GM18508 (cell line): ENCODE results near the gene IQSEC1.
"Not testable (repeated sequence)": the region's sequence is repeated elsewhere in the genome, so short reads cannot be mapped to it uniquely, and the experiment has no call there.

Experiments used
- ATAC-seq: cut with Tn5 transposase; IDR thresholded peaks from one replicate; pipeline ENCODE4 v1.9.1; 2021; ENCODE audit warnings: moderate number of reproducible peaks; ENCODE audit not compliant: insufficient read depth, unreplicated experiment

The IQSEC1 gene

DNA sequence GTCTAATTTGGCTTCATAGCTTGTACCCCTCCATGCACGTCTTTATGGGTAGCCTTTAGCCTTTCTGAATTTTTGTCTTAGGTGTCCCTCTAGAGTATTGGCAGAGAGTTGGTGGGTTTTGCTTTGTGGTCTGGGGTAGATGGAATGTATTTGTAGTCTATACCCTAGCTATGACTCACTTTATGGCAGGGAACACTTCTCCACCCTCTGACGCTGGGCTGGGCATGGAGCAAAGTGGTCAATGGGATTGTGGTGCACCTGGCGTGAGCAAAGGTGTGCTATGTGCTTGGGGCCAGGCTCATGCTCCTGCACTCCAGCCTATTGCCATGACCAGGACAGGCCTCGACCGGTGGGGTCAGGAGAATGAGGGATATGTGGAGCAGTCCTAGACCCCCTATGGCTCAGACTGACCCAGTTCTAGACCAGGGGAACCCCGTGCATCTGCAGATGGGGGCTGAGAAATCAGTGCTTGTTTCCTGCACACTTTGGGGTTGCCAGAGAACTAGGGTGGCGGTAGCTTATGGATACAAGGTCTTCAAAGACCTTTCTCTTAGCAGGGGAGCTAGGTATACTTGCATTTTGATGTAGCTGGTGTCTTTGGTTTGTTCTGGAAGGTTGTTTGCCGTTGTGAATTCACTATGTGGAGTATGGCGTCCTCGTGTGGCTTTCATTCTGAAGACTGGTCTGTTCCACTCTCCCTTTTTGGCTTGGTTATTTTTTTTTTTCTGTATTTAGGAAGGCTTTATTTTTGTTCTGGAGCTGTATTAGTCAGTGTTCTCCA is 182.4 kb downstream of the IQSEC1 start:
- ATAC-seq = no peak

DNA sequence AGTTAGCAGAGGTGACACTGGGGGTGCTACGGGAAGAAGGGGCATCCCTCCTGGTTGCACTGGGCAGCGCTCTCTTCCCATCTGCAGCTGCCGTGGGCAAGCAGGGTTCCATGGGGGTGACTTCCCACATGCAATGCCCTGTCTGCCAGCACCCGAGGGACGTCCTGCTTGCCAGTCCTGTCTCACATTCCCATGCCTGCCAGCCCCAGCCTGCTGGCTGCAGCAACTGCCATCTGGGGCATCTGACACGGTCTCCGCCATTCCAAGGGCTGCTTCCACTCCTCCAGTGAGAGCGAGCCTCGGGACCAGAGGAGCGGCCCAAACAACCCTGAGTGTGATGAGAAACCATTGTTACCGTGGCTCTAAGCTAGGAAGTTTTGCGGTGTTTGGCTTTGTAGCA is 186.5 kb downstream of the IQSEC1 start:
- ATAC-seq = no peak

DNA sequence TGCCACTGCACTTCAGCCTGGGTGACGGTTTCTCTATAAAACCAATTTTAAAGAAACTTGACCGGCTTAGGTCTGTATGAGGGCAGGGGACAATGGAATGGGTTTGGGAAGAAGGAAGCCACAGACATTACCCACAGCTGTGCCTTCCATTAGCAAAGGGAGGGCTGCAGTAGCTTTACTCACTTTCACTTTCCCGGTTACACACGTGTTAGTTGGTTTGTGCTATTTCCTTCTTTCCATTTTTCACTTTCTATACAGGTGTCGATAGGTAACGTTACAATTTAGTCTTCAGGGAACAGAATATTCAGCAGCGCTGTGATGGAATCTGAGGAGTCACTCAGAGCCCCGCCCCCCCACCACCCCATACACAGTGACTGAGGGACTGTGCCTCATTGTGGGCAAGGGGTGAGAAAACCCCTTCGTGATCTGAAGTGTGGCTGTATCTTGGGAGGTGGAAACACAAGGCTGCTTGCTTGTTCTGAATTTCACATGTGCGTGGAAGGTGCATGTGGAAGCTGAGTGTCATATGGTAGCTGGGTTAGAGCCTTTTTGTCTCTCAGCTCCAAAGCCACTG is 187.0 kb downstream of the IQSEC1 start:
- ATAC-seq = no peak

DNA sequence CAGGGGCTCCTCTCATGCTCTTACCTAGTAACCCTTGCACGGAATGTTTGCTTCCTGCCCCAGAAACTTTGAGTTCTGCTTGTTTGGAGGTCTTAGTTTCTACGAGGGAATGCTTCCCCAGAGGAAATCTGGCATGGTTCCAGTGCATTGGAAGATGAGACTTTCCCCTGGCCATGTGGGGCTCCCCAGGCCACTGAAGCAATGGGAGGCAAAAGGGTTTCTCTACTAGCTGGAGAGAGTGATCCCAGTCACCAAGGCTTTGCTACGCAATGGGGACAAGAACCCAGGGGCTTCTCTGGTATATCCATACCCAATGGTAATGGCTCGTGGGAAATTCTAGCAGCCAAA is 187.7 kb downstream of the IQSEC1 start:
- no peak for ATAC-seq

DNA sequence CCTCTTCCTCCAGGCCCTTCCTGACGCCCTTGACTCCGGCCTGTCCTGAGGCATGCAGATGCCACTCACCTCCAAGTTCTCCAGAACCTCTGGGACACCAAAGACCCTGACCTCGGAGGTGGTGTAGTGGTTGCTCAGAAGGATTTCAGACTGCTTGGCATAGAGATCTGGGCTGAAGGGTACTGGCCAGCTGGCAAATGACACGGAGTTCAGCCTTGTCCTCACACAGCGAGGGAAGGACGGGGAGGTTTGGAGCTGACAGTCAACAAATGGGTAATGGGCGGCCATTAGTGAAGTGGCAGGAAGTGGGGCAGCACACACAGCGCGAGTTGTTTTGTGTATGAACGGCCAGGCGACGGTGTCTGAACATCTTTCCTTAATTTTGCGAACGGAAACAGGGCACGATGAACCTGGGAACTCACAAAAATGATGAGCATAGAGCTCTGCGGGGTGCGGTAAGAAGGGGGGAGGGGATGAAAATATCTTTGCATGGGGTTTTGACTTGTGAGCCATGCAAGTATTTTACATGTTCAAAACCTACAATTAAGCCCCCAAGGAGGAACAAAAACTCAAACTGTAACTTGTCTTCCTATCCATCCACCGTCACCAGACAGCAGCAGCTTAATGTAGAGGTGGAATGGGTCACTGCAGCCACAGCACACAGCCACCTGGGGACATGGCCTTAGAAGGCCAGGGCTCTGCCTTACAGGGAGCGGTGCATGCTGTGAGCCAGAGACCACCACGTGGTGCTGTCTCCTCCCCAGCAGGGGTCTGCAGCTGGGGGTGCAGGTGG is 188.2 kb downstream of the IQSEC1 start:
- ATAC-seq = no peak

DNA sequence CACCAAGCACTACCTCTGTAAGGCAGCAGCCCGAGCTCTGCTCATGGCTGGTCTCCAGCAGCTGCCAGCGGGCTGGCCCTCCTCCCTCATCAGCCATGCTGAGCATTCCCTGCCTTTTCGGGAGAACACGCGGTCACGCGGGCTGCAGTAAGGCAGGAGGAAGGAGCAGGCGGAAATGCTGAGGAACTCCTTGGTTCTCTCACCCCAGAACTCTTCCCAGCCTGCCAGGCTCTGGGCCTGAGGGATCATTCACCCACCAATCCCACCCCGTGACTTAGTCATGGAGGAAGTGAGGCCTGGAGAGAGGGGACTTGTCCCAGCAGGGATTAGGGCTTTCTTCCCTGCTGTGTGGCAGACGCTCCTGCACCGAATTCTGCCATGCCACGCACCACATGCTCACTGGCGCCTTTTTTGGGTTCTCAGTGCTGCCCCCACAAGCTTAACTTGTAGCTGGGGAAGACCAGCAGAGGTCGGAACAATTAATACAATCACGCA is 189.0 kb downstream of the IQSEC1 start:
- no peak for ATAC-seq

DNA sequence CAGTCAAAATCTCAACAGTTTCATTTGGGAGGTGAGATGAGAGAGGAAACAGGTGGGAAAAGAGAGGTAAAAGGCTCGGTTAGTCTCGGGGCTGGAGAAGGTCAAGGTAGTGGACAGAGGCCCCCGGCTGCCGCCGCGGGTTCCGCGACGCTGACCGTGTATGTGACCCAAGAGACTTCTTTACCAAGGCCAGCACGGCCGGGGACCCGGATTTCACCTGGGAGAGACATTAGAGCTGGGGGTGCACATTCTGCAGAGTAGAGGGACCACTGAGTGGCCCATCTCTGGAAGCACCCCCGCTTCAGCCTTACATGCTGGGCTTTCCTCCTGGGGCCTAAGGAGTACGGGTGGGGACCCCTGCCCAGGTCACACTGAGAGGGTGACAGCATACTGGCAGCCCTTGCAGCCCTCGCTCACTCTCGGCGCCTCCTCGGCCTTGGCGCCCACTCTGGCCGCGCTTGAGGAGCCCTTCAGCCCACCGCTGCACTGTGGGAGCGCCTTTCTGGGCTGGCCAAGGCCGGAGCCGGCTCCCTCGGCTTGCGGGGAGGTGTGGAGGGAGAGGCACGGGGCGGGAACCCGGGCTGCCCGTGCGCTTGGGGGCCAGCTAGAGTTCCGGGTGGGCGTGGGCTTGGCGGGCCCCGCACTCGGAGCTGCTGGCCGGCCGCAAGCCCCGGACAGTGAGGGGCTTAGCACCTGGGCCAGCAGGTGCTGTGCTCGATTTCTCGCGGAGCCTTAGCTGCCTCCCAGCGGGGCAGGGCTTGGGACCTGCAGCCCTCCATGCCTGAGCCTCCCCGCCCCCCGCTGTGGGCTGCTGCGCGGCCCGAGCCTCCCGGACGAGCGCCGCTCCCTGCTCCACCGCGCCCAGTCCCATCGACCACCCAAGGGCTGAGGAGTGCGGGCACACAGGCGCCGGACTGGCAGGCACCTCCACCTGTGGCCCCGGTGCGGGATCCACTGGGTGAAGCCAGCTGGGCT is 190.6 kb downstream of the IQSEC1 start:
- ATAC-seq = no peak

DNA sequence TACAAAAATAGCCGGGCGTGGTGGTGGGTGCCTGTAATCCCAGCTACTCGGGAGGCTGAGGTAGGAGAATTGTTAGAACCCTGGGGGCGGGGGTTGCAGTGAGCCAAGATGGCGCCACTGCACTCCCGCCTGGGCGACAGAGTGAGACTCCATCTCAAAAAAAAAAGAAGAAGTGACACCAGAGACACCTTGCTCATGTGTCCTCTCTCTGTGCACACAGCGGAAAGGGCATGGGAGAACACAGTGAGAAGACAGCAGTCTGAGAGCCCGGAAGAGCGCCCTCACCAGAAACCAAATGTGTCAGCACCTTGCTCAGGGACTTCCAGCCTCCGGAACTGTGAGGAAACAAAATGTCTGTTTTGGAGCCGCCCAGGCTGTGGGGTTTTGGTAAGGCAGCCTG is 191.4 kb downstream of the IQSEC1 start:
- not testable (repeated sequence) for ATAC-seq

DNA sequence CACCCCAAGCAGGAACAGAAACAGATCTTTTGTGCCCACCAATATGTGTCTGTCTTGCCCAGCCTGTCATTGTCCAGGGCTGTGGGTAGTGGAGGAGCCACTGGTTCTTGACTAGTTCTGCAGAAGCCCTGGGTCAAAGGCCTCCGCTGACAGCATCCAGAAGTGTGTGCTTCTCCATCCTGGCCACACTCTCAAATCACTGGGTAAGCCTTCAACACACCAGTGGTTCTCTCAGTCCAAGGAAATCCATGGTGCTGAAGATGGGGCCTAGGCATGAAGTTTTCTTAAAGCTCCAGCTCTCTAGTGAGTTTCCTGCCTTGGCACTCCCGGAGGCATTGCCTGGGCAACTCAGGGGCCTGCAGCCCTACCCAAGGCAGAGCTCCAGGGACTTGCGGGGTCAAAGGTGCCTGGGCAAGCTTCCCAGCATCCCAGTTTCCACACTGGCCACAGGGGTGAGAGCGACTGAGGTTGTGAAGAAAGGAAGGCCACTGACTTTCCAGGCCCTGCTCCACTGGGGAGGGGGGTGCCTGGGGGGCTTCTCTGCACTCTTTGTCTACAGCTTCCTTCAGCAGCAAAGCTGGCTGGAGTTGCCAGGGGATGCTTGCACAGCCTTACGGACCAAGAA is 193.9 kb downstream of the IQSEC1 start:
- ATAC-seq = no peak

DNA sequence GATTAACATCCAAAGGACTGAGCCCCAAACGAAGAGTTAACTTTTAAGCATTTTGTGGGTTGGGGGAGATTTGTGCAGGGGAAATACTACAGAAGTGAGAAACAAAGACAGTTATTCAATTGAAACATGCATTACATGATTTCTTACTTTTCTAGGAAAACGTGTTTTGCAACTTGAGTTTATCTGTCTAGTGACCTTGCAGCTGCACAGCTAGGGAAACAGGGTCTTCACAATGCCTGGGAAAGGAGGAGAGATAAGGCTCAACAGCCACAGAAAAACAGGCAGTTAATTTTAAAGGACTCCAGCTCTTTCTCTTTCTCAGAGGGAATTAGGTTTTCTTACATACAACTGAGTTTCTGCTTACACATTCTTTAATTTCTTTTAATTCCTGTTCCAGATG is 194.5 kb downstream of the IQSEC1 start:
- ATAC-seq = not testable (repeated sequence)

DNA sequence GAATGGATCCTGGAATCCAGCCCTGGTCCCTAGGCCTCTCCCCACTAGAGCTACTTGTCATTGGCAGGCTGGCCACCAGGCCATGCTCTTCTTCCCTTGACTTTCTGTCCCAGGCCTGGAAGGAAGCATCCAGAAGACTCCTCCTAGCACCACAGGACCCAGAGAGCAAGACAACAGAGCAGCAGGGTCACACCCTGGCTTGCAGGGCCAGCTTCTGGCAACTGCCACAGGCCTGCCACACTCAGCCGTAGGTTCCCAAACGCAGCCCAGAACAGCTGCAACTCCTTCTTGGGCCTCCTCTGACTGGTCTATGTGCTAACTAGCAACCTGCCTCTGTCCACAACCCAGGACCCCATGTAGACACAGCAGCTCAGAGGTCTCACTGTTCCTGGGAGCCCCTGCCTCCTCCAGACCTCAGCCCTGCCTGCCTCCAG is 195.1 kb downstream of the IQSEC1 start:
- no peak for ATAC-seq

DNA sequence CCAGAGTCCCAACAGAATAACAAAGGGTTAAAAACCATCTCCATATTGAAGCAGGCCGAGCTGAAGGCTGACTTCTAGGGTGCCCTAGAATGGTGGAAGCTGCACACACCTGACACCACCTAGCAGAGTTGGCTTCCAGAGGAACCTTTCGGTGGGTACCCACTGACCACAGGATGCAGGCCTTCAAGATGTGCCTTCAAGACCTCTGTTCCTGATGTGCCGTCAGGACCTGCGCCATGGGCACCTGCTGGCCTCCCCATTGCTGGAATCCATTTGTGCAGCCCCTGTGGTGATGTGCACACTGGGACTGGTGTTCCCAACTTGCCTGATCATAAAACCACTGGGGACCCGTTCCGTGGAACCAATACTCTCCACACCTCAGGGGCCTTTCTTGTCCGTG is 196.2 kb downstream of the IQSEC1 start:
- no peak for ATAC-seq

DNA sequence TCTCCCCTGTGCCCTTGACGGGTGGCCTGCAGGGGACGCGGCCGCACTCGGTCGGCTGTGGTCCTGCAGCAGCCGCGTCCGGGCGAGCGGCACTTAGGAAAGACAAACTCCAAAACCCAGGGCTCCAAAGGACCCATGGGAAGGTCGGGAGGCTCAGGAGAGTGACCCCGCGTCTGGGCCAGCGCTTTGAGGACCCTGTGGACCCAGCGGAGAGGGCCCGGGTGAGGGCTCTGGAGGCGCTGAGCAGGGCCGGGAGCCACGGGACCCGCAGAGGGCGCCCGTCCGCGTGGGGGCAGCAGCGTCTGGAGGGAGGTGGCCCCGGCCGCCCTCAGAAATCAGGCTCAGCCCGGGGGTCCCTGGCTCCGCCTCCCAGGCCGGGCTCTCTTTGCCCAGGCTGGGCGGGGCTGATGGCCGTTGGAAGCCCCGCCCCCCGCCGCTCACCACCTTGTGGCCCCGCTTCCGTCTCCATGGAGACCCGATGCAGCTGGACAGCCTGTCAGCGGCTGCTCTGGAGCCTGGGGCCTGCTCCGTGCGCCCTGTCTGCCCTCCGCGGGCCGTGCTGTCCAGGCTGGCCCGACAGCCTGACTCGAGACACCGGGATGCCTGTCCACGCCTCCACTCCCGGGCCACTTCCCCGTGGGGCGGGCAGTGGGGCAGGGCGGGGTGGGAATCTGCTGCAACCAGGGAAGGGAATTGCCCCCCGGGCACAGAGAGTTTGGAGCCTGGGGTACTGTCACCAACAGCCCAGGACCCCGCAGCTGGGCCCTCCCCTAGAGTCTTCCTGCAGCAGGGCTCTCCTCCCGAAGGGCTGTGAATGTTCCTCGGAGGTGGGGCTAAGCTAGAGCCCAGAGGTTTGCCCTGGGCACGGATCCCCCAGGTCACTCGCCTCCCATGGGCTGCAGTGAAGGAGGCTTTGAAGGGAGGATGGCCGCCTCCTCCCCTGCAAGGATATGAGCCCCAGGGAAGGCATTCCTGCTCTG is 197.1 kb downstream of the IQSEC1 start:
- no peak for ATAC-seq

DNA sequence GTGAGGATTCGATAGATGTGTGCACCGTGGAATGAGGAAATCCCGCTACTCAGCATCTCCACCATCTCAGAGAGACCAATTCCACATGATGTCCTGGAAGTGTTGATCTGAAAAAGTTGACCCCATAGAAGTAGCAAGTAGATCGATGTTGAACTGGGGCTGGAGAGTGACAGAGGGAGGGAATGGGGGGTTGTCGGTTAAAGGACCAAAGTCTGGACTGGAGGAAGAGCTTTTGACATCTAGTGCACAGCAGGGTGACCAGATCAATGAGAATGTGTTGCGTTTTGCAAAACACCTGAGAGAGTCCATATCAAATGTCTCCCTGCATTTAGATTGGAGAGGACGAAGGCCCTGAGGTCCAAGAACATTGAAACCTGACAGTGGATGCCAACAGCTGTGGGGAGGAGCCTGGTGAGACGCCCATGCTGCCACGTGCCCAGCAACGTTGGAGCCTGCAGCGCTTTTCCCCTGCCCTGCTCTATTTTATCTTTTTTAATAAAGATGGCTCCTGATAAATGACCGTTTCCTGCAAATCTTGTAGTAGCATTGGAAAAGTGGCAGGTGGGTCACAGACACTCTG is 201.7 kb downstream of the IQSEC1 start:
- ATAC-seq = no peak

DNA sequence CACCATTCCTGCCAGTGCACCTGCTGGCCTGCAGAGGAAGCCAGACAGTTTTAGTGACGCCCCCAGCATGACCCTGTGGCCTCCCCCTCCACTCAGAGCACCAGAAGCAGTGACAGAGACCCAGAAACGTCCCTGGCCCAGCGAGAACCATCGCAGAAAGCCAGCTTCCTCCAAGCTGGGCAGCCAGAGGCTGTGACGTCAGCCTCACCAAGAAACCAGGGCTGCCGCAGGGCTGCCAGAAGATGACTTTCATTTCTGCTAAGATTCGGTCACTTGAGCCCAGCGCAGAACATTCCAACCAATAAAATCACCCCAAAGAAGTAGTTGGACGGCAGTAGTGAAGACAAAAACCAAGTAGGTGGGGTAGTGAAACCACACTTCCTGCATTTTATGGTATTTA is 202.3 kb downstream of the IQSEC1 start:
- no peak for ATAC-seq

DNA sequence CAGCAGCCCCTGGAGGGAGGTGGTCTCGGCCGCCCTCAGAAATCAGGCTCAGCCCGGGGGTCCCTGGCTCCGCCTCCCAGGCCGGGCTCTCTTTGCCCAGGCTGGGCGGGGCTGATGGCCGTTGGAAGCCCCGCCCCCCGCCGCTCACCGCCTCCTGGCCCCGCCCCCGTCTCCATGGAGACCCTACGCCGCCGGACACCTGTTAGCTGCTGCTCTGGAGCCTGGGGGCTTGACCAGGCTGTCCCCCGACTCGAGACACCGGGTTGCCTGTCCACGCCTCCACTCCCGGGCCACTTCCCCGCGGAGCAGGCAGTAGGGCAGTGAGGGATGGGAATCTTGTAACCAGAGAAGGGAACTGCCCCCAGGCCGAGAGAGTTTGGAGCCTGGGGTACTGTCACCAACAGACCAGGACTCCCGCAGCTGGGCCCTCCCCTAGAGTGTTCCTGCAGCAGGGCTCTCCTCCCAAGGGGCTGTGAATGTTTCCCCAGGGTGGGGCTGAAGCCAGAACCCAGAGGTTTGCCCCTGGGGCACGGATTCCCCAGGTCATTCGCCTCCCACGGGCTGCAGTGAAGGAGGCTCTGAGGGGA is 204.1 kb downstream of the IQSEC1 start:
- no peak for ATAC-seq

DNA sequence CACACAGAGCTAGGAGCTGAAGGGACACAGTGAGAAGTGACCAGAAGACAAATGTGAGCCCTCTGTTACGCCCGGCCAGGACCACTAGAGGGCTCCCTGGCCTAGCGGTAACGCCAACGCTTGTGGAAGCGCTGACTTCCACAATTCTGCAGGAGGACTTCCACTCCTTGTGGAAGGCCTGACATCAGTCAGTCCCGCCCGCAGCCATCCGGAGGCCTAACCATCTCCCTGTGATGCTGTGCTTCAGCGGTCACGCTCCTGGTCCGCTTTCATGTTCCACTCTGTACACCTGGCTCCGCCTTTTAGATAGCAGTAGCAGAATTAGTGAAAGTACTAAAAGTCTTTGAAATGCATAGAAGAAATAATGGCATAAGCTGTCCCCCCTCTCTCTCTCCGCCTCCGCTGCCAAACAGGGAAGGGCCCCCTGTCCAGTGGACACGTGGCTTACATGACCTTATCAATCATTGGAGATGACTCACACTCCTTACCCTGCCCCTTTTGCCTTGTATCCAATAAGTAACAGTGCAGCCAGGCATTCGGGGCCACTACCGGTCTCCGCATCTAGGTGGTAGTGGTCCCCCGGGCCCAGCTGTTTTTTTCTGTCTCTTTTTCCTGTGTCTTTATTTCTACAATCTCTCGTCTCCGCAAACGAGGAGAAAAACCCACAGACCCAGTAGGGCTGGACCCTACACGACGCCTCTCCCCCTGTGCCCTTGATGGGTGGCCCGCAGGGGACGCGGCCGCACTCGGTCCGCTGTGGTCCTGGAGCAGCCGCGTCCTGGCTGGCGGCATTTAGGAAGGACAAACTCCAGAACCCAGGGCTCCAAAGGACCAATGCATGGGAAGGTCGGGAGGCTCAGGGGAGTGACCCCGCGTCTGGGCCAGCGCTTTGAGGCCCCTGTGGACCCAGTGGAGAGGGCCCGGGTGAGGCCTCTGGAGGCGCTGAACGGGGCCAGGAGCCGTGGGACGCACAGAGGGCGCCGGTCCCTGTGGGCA is 204.9 kb downstream of the IQSEC1 start:
- no peak for ATAC-seq
